ACC112 (cell line): ENCODE data around the gene FAM83D.
"Not testable (repeated sequence)": the region's sequence is repeated elsewhere in the genome, so short reads cannot be mapped to it uniquely, and the experiment has no call there.

ENCODE experiments used
- H2AFZ ChIP-seq: fragments of 200-600 bp; sonication (generic); one replicate; pipeline ENCODE4 v1.6.0; 2017; ENCODE audit warnings: antibody characterized with exemption, low read length; ENCODE audit not compliant: unreplicated experiment
- H3K27ac ChIP-seq: fragments of 200-600 bp; sonication (generic); 2 replicates; pipeline ENCODE4 v1.5.1; 2014; ENCODE audit warnings: low read depth, mild to moderate bottlenecking, antibody characterized with exemption, low read length, moderate library complexity
- H3K27me3 ChIP-seq: fragments of 200-600 bp; sonication (generic); 2 replicates; pipeline ENCODE4 v1.6.1; 2014; ENCODE audit warnings: mild to moderate bottlenecking, antibody characterized with exemption, low read length, moderate library complexity, mixed read lengths; ENCODE audit not compliant: insufficient read depth
- H3K36me3 ChIP-seq: fragments of 200-600 bp; sonication (generic); 2 replicates; pipeline ENCODE4 v1.6.1; 2016; ENCODE audit warnings: mild to moderate bottlenecking, antibody characterized with exemption, low read length, moderate library complexity, mixed read lengths; ENCODE audit not compliant: insufficient read depth
- H3K4me1 ChIP-seq: fragments of 200-600 bp; sonication (generic); one replicate; pipeline ENCODE4 v1.6.1; 2016; ENCODE audit warnings: low read length, mixed read lengths; ENCODE audit not compliant: insufficient read depth, unreplicated experiment, control insufficient read depth
- H3K4me3 ChIP-seq: fragments of 200-600 bp; sonication (generic); 2 replicates; pipeline ENCODE4 v1.5.1; 2014; ENCODE audit warnings: mild to moderate bottlenecking, low read depth, low read length
- H3K79me2 ChIP-seq: fragments of 200-600 bp; sonication (generic); one replicate; pipeline ENCODE4 v1.6.0; 2016; ENCODE audit warnings: low read length; ENCODE audit not compliant: control insufficient read depth, unreplicated experiment, insufficient read depth

Gene FAM83D

GRCh38 chr20:38986663-38987062 lies 60.4 kb downstream of the FAM83D start:
- peaks cover 17% of the 10 kb centered on the region for H3K4me1 ChIP-seq
- H3K27me3 ChIP-seq: no peaks in the 10 kb centered on the region
- H3K79me2 ChIP-seq: no peaks in the 10 kb centered on the region
- H2AFZ ChIP-seq: no peak overlapping the region
- H3K27ac ChIP-seq: no peak overlapping the region
- no peak overlapping the region for H3K4me3 ChIP-seq
- peaks cover 5% of the 10 kb centered on the region for H3K36me3 ChIP-seq

GRCh38 chr20:38987777-38988176 lies 61.6 kb downstream of the FAM83D start:
- peaks cover 5% of the 10 kb centered on the region for H3K36me3 ChIP-seq
- H2AFZ ChIP-seq: no peak overlapping the region
- H3K4me3 ChIP-seq: no peak overlapping the region

GRCh38 chr20:38990728-38991127 lies 64.5 kb downstream of the FAM83D start:
- H3K27me3 ChIP-seq: no peaks in the 10 kb centered on the region
- no peak overlapping the region for H3K27ac ChIP-seq
- no peak overlapping the region for H3K4me3 ChIP-seq
- H3K36me3 ChIP-seq: peaks cover 5% of the 10 kb centered on the region
- H3K79me2 ChIP-seq: no peaks in the 10 kb centered on the region
- peaks cover 8% of the 10 kb centered on the region for H3K4me1 ChIP-seq
- no peak overlapping the region for H2AFZ ChIP-seq

More at GRCh38 chr20:38987777-38988176, 61.6 kb downstream of the FAM83D start:
- no peaks in the 10 kb centered on the region for H3K27me3 ChIP-seq
- H3K4me1 ChIP-seq: peaks cover 18% of the 10 kb centered on the region
- no peaks in the 10 kb centered on the region for H3K79me2 ChIP-seq
- no peak overlapping the region for H3K27ac ChIP-seq

GRCh38 chr20:38991814-38992704 lies 65.8 kb downstream of the FAM83D start:
- Histone ChIP-seq H3K27ac (no peak overlapping the region), H3K36me3 (peaks cover 5% of the 10 kb centered on the region), H3K4me3 (no peak overlapping the region), H3K79me2 (no peaks in the 10 kb centered on the region), H3K4me1 (peaks cover 4% of the 10 kb centered on the region), H3K27me3 (no peaks in the 10 kb centered on the region), H2AFZ (no peak overlapping the region)

GRCh38 chr20:38995536-38996044 lies 69.4 kb downstream of the FAM83D start:
- Histone ChIP-seq H3K4me1 (peaks cover 4% of the 10 kb centered on the region), H3K36me3 (no peaks in the 10 kb centered on the region; the same call in 1 of the 2 replicates), H3K79me2 (no peaks in the 10 kb centered on the region), H3K27ac (no peak overlapping the region), H2AFZ (no peak overlapping the region), H3K4me3 (no peak overlapping the region), H3K27me3 (no peaks in the 10 kb centered on the region)

- not testable (repeated sequence) for H3K27me3 ChIP-seq, H3K4me3 ChIP-seq, H3K79me2 ChIP-seq, H3K36me3 ChIP-seq, H2AFZ ChIP-seq, H3K27ac ChIP-seq, H3K4me1 ChIP-seq
Measured at GRCh38 chr20:38996866-38997265, 70.6 kb downstream of the FAM83D start.

- Histone ChIP-seq H3K27ac (no peak overlapping the region), H3K36me3 (peaks cover under 1% of the 10 kb centered on the region; the same call in 1 of the 2 replicates), H3K4me1 (peaks cover 4% of the 10 kb centered on the region), H3K4me3 (no peak overlapping the region), H2AFZ (no peak overlapping the region), H3K79me2 (no peaks in the 10 kb centered on the region), H3K27me3 (no peaks in the 10 kb centered on the region)
Measured at GRCh38 chr20:38997622-38998021, 71.4 kb downstream of the FAM83D start.

GRCh38 chr20:38999217-38999616 lies 73.0 kb downstream of the FAM83D start:
- Histone ChIP-seq H2AFZ (no peak overlapping the region), H3K36me3 (peaks cover 3% of the 10 kb centered on the region; the same call in 1 of the 2 replicates), H3K4me3 (no peak overlapping the region), H3K79me2 (no peaks in the 10 kb centered on the region), H3K4me1 (no peaks in the 10 kb centered on the region), H3K27ac (no peak overlapping the region), H3K27me3 (no peaks in the 10 kb centered on the region)

- H3K36me3 ChIP-seq: peaks cover 3% of the 10 kb centered on the region; the same call in 1 of the 2 replicates
- no peaks in the 10 kb centered on the region for H3K79me2 ChIP-seq
- no peak overlapping the region for H3K27ac ChIP-seq
- H3K4me3 ChIP-seq: no peak overlapping the region
- H3K4me1 ChIP-seq: no peaks in the 10 kb centered on the region
- no peaks in the 10 kb centered on the region for H3K27me3 ChIP-seq
- no peak overlapping the region for H2AFZ ChIP-seq
Measured at GRCh38 chr20:38999965-39000910, 74.0 kb downstream of the FAM83D start.
